Osteocyte (in vitro differentiated cells): ENCODE measurements around the gene FOXL2NB. TPM values are rescaled to one million over a fixed set of nuclear protein-coding genes. Genes with fewer than 3 reads are reported as not detected.
"Not testable (repeated sequence)": the region's sequence is repeated elsewhere in the genome, so short reads cannot be mapped to it uniquely, and the experiment has no call there.

ENCODE experiments used
- DNase-seq: peaks from one replicate; pipeline ENCODE4 v3.0.0; 2021; ENCODE audit warnings: mixed read lengths; ENCODE audit not compliant: unreplicated experiment; ENCODE audit errors: extremely low spot score
- H3K27ac Mint-ChIP-seq: one replicate; pipeline ENCODE4 v1.8.0; 2021; ENCODE audit warnings: mild to moderate bottlenecking, mixed read lengths; ENCODE audit not compliant: unreplicated experiment
- H3K27me3 Mint-ChIP-seq: one replicate; pipeline ENCODE4 v1.8.0; 2021; ENCODE audit warnings: mixed read lengths; ENCODE audit not compliant: unreplicated experiment
- H3K36me3 Mint-ChIP-seq: one replicate; pipeline ENCODE4 v1.8.0; 2021; ENCODE audit warnings: mixed read lengths; ENCODE audit not compliant: unreplicated experiment
- H3K4me1 Mint-ChIP-seq: one replicate; pipeline ENCODE4 v1.8.0; 2021; ENCODE audit warnings: mixed read lengths; ENCODE audit not compliant: unreplicated experiment
- H3K4me3 Mint-ChIP-seq: one replicate; pipeline ENCODE4 v1.8.0; 2021; ENCODE audit warnings: mild to moderate bottlenecking, moderate library complexity, mixed read lengths; ENCODE audit not compliant: unreplicated experiment
- H3K9me3 Mint-ChIP-seq: one replicate; pipeline ENCODE4 v1.8.0; 2021; ENCODE audit warnings: mixed read lengths; ENCODE audit not compliant: unreplicated experiment
- CTCF ChIP-seq: fragments of 200-600 bp; sonication (generic); IDR thresholded peaks from 2 replicates; pipeline ENCODE4 v1.5.0; 2021; ENCODE audit warnings: antibody characterized with exemption, mild to moderate bottlenecking, moderate library complexity
- total RNA-seq: library from RNA; stranded (reverse); gene quantifications from 2 replicates; pipeline ENCODE4 v1.2.1, GENCODE V29; 2021

The FOXL2NB gene
- total RNA-seq, 1 donor from 2014 or later = 0.21 TPM

DNA sequence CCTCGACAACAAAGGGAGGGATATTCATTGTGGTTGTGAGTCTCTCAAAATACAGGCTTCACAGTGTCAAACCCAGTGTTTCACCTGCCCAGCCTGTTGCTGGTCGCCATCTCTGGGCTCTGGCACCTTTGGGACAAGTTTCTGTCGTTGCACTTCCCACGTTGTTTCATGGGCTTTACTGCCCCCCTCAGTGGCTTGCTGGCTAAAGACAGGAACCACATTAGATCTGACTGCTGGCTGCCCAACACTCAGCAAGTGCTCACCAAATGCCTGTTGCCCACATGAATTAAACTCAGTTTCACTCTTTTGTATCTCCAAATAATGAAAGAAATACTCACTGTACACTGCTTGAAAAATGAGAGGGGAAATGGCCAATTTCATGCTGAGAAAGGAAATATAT is 27.7 kb upstream of the FOXL2NB start:
- Mint-ChIP-seq H3K4me1 (peaks cover 17% of the 10 kb centered on the region), H3K36me3 (no peaks in the 10 kb centered on the region), H3K4me3 (no peak overlapping the region), H3K9me3 (no peaks in the 10 kb centered on the region), H3K27ac (no peak overlapping the region), H3K27me3 (peaks cover 7% of the 10 kb centered on the region)
- DNase-seq = no peak
- no peak for TF ChIP-seq CTCF

DNA sequence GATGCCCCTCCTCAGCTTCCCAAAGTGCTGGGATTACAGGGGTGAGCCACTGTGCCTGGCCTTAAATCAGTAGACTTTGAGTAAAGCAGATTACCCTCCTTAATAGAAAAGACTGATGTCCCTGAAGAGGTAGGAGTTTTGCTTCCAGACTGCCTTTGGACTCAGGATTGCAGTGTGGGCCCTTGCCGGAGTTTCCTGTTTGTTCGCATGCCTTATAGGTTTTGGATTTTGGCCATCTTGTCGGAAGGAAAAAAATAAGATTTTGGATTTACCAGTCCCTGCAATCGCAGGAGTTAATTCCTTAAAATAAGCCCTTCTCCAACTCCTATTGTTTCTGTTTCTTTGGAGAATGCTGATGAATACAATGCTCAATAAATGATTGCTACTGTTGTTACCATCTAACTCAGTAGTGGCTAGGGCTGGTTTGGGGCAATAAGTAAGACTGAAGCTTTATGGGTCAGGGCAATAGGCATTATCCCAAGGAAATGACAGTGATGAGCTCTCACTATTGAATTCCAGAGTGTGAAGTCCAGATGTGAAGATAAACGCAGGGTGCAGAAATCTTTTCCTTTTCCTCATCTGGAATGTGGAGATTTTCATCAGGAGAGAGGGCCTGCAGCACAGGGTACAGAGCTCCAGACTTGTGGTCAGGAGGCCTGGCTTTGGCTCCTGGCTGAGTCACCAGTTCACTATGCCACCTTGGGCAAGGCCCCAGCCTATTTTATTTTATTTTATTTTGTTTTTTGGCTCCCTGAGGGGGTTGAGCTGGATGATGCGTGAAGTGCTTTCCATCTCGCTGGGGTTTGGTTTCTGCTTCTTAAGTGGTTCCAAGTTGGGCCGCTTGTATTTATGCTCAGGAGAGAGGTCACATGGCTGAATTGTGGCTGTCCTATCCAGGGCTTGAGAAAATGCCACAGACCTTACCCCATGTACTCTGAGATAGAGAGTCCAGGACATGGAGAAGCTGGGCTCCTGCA is 25.4 kb upstream of the FOXL2NB start:
- Mint-ChIP-seq H3K4me3 (no peak overlapping the region), H3K9me3 (no peaks in the 10 kb centered on the region), H3K27ac (peak overlapping the region; percentile 18), H3K4me1 (peaks cover 12% of the 10 kb centered on the region), H3K27me3 (peaks cover 13% of the 10 kb centered on the region), H3K36me3 (no peaks in the 10 kb centered on the region)
- TF ChIP-seq CTCF = no peak
- no peak for DNase-seq

GRCh38 chr3:138922400-138922799 is 24.6 kb upstream of the FOXL2NB start:
- Mint-ChIP-seq H3K27ac (peak overlapping the region; percentile 18), H3K4me1 (peaks cover 12% of the 10 kb centered on the region), H3K27me3 (peaks cover 13% of the 10 kb centered on the region)
- H3K9me3 Mint-ChIP-seq, H3K4me3 Mint-ChIP-seq, H3K36me3 Mint-ChIP-seq, DNase-seq: not testable (repeated sequence)

DNA sequence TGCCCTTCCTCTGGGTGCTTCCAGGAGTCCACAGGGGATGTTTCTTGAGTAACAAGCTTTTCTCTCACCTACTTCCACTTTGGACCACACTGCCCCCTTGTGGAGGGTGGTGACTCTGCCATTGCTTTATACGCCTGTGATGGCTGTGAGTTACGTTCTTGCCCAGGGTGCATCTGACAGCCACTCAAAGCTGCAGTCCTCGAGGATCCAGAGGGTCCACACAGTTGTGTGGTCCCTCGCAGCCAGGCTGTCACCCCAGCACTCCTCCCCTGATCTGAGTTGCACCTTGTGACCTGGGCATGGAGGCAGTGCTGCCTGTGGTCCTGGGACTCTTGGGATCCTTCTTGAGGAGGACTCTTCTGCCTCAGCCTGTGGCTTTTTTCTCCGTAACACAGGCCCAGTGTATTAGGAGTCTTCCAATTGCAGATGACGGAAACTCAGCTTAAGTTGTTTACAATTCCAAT is 23.5 kb upstream of the FOXL2NB start:
- Mint-ChIP-seq H3K4me3 (no peak overlapping the region), H3K9me3 (no peaks in the 10 kb centered on the region), H3K27ac (no peak overlapping the region), H3K27me3 (peaks cover 10% of the 10 kb centered on the region), H3K36me3 (no peaks in the 10 kb centered on the region), H3K4me1 (peaks cover 12% of the 10 kb centered on the region)
- peak; percentile 93 for DNase-seq
- peak; percentile 89 for TF ChIP-seq CTCF

GRCh38 chr3:138928727-138929372 is 18.2 kb upstream of the FOXL2NB start:
- Mint-ChIP-seq H3K36me3 (no peaks in the 10 kb centered on the region), H3K27ac (no peak overlapping the region), H3K4me3 (no peak overlapping the region), H3K27me3 (peaks cover 43% of the 10 kb centered on the region), H3K9me3 (no peaks in the 10 kb centered on the region), H3K4me1 (no peaks in the 10 kb centered on the region)
- TF ChIP-seq CTCF = no peak
- no peak for DNase-seq
